Ovary (tissue), 9 donors: ENCODE data around the gene WASF3. TPM values are rescaled to one million over a fixed set of nuclear protein-coding genes. Genes with fewer than 3 reads are reported as not detected.
"Not testable (repeated sequence)": the region's sequence is repeated elsewhere in the genome, so short reads cannot be mapped to it uniquely, and the experiment has no call there.

Experiments used
- DNase-seq, 5 donors: peaks; one replicate each; pipeline ENCODE4 v3.0.0-alpha.2; 2019 to 2020
- H3K27ac ChIP-seq, 2 donors: fragments of 200-600 bp; one replicate each; pipeline versions ENCODE4 v1.5.1 to v1.8.0; 2019 to 2022
- H3K27me3 ChIP-seq: fragments of 200-600 bp; one replicate; pipeline ENCODE4 v1.8.0; 2022
- H3K36me3 ChIP-seq: fragments of 200-600 bp; sonication (generic); one replicate; pipeline ENCODE4 v1.5.1; 2019
- H3K4me1 ChIP-seq: one replicate; pipeline ENCODE4 v1.8.1; 2013; ENCODE audit warnings: mild to moderate bottlenecking, moderate library complexity; ENCODE audit not compliant: insufficient read depth
- H3K4me3 ChIP-seq: fragments of 200-600 bp; sonication (generic); one replicate; pipeline ENCODE4 v1.5.1; 2017
- H3K9me3 ChIP-seq, 2 donors: fragments of 200-600 bp in 1 of 2; sonication (generic) in 1 of 2; one replicate each; pipeline versions ENCODE4 v1.5.1 to v1.8.1; 2013 to 2019; ENCODE audit warnings: mild to moderate bottlenecking in 1 of 2, moderate library complexity in 1 of 2
- CTCF ChIP-seq, 3 donors: fragments of 450-650 bp in 2 of 3; fragments of 200-600 bp in 1 of 3; IDR thresholded peaks; one replicate each; pipeline versions ENCODE4 v1.5.1 to v1.8.0; 2016 to 2022; ENCODE audit warnings: antibody characterized with exemption in 3 of 3, mild to moderate bottlenecking in 1 of 3
- EP300 ChIP-seq: sonication (generic); formaldehyde crosslinking; IDR thresholded peaks from one replicate; pipeline ENCODE4 v1.6.1; 2017; ENCODE audit warnings: antibody characterized with exemption
- POLR2A ChIP-seq: fragments of 450-650 bp; IDR thresholded peaks from one replicate; pipeline ENCODE4 v1.6.1; 2017; ENCODE audit warnings: antibody characterized with exemption, mild to moderate bottlenecking, moderate library complexity
- WGBS, 3 donors: extraction: QIAGEN DNeasy Blood & Tissue Kit in 1 of 3; methylation state at CpG; one replicate each; pipeline versions ENCODE4 v1.1.5 to v1.1.7; 2013 to 2017; 5-methylcytosine and 5-hydroxymethylcytosine counted together
- intact Hi-C, 4 donors: fragments of 100-400 bp; cut with DNase I; formaldehyde crosslinking; loops; one replicate each; pipeline versions ENCODE4 v1.11.0 to v1.15.1; 2022 to 2023
- polyA plus RNA-seq, 2 donors: library from polyadenylated mRNA; stranded (reverse); fragments of 200-250 nt in 1 of 2; fragments of 350-450 nt in 1 of 2; fragmentation: Illumina TruSeq in 1 of 2; extraction: RNeasy Lipid Tissue Mini Kit (QIAGEN cat#74804) in 1 of 2; gene quantifications; one replicate each; pipeline ENCODE4 v1.2.3, GENCODE V29; 2013 to 2014
- total RNA-seq, 7 donors: library from RNA; depleted of rRNA in 2 of 7; stranded (reverse); fragments of >200 nt in 2 of 7; fragmentation: NEBNext Ultra II Directional in 3 of 7; extraction: Animal tissue kit (Norgen Biotek cat#: 25700) in 3 of 7; gene quantifications; one replicate each; pipeline versions ENCODE4 v1.1.0 to v1.2.4, GENCODE V29; 2016 to 2023
- donor health status: DM: no; HTN: no; CAD: no; lungs with moderate emphysema.
- donor health status: DM: no; HTN: no; CAD: no.
- donor health status: Bipolar disorder and iron deficiency.
- donor health status: DM: yes; HTN: yes; CAD: no.
- donor health status: DM: no; HTN: no; CAD: no.
- donor health status: DM: yes; HTN: yes; CAD: no.

WASF3 gene
- total and polyA plus RNA-seq, 9 donors: 11.5 to 37.1 (median 33.7) TPM

GRCh38 chr13:26722321-26722720, 164.8 kb downstream of the WASF3 start:
- no peaks in the 10 kb centered on the region for H3K9me3 ChIP-seq
- no peak overlapping the region for H3K27ac ChIP-seq
- TF ChIP-seq EP300: no peak
- TF ChIP-seq CTCF (IDR thresholded peaks at IDR 0.05): no peak
- no peak for TF ChIP-seq POLR2A
- no peak for DNase-seq
- no peaks in the 10 kb centered on the region for H3K4me1 ChIP-seq
- intact Hi-C loops: no loop called here
- no peaks in the 10 kb centered on the region for H3K27me3 ChIP-seq
- 77 to 81% (median 79%) methylated on average over 5 of the region's 5 CpGs for WGBS, 3 donors
- no peak overlapping the region for H3K4me3 ChIP-seq
- H3K36me3 ChIP-seq: no peaks in the 10 kb centered on the region

- H3K27ac ChIP-seq, H3K9me3 ChIP-seq, H3K4me1 ChIP-seq, H3K4me3 ChIP-seq, H3K27me3 ChIP-seq, intact Hi-C loops, DNase-seq, H3K36me3 ChIP-seq: not testable (repeated sequence)
- 96% methylated on average over 17 of the region's 31 CpGs; no CpG with 5 or more reads in 2 of the 3 donors for WGBS, 3 donors
Observed at GRCh38 chr13:26723620-26724019, 166.1 kb downstream of the WASF3 start.

GRCh38 chr13:26726684-26727083, 169.2 kb downstream of the WASF3 start:
- DNase-seq: no peak
- intact Hi-C loops: no loop called here
- 68 to 81% (median 75%) methylated on average over 8 of the region's 8 CpGs for WGBS, 3 donors

GRCh38 chr13:26727122-26727521, 169.6 kb downstream of the WASF3 start:
- 83 to 86% (median 83%) methylated on average over 3 of the region's 3 CpGs for WGBS, 3 donors
- H3K4me3 ChIP-seq: no peak overlapping the region
- H3K4me1 ChIP-seq: no peaks in the 10 kb centered on the region
- intact Hi-C loops: no loop called here
- DNase-seq: no peak
- H3K9me3 ChIP-seq: no peaks in the 10 kb centered on the region
- H3K27me3 ChIP-seq: no peaks in the 10 kb centered on the region
- H3K36me3 ChIP-seq: no peaks in the 10 kb centered on the region
- TF ChIP-seq EP300 (no peak), CTCF (IDR thresholded peaks at IDR 0.05) (no peak), POLR2A (no peak)
- no peak overlapping the region for H3K27ac ChIP-seq

More at GRCh38 chr13:26726684-26727083, 169.2 kb downstream of the WASF3 start:
- no peak overlapping the region for H3K27ac ChIP-seq
- TF ChIP-seq CTCF (IDR thresholded peaks at IDR 0.05) (no peak), EP300 (no peak), POLR2A (no peak)
- no peaks in the 10 kb centered on the region for H3K4me1 ChIP-seq
- H3K4me3 ChIP-seq: no peak overlapping the region
- no peaks in the 10 kb centered on the region for H3K36me3 ChIP-seq
- H3K27me3 ChIP-seq: no peaks in the 10 kb centered on the region
- no peaks in the 10 kb centered on the region for H3K9me3 ChIP-seq

GRCh38 chr13:26727633-26728032, 170.2 kb downstream of the WASF3 start:
- intact Hi-C loops: no loop called here
- Histone ChIP-seq H3K27me3 (no peaks in the 10 kb centered on the region), H3K27ac (no peak overlapping the region), H3K4me1 (no peaks in the 10 kb centered on the region), H3K9me3 (no peaks in the 10 kb centered on the region), H3K36me3 (no peaks in the 10 kb centered on the region), H3K4me3 (no peak overlapping the region)
- TF ChIP-seq CTCF (IDR thresholded peaks at IDR 0.05): no peak
- no peak for TF ChIP-seq EP300
- TF ChIP-seq POLR2A: no peak
- DNase-seq: no peak
